Spleen (tissue), 7 donors: ENCODE results near the gene SLC25A10.

Source experiments
- CTCF ChIP-seq, 11 experiments: fragments of 200-600 bp in 7 of 11; fragments of 450-650 bp in 4 of 11; sonication (generic) in 4 of 11; IDR thresholded peaks in 8 of 11; conservative IDR thresholded peaks in 3 of 11; 1 replicate in 7 of 11; 2 replicates in 4 of 11; pipeline versions ENCODE4 v1.4.0 to v1.8.0; 2016 to 2021; ENCODE audit warnings: antibody characterized with exemption in 11 of 11, inconsistent platforms in 4 of 11, mild to moderate bottlenecking in 1 of 11
- POLR2A ChIP-seq, 3 donors: fragments of 450-650 bp; IDR thresholded peaks; one replicate each; pipeline ENCODE4 v1.5.1; 2017; ENCODE audit warnings: antibody characterized with exemption in 3 of 3, mild to moderate bottlenecking in 1 of 3
- POLR2AphosphoS5 ChIP-seq, 3 donors: sonication (generic); formaldehyde crosslinking; IDR thresholded peaks; one replicate each; pipeline ENCODE4 v1.5.1; 2017; ENCODE audit warnings: antibody characterized with exemption in 3 of 3
- donor health status: DM: no; HTN: no; CAD: no; lungs with moderate emphysema.
- donor health status: DM: no; HTN: no; CAD: no.
- donor health status: DM: no; HTN: no; CAD: no.

DNA sequence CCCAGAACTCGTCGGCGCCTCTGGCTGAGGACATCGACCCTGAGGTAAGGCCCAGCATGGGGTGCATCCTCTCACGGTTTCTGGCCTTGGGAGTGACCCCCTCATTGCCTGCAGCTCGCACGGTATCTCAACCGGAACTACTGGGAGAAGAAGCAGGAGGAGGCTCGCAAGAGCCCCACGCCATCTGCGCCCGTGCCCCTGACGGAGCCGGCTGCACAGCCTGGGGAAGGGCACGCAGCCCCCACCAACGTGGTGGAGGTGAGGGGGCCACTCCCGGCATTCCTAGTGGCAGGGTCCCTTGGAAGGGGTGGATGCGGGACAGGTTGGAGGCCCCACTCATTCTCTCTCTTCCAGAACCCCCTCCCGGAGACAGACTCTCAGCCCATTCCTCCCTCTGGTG, 17.3 kb upstream of the SLC25A10 start:
- TF ChIP-seq CTCF (IDR thresholded peaks at IDR 0.05 in 8 of 11, conservative IDR thresholded peaks at IDR 0.05 in 3 of 11) (no peak), POLR2AphosphoS5 (IDR thresholded peaks at IDR 0.05) (no peak), POLR2A (IDR thresholded peaks at IDR 0.05) (no peak)
